Stimulated activated naive CD8-positive, alpha-beta T cell treated with anti-CD3 and anti-CD28 coated beads, Interleukin-15, amount 100 ng/mL, for 72 hours (primary cell): ENCODE measurements around the gene CHRNA4.
A peak's percentile ranks its signal among the peaks of the same experiment; 100 is the strongest.
"Not testable (repeated sequence)": the region's sequence is repeated elsewhere in the genome, so short reads cannot be mapped to it uniquely, and the experiment has no call there.

Source experiments
- ATAC-seq: fragments of 150-1000 bp; cut with Tn5 transposase; 2 replicates; pipeline ENCODE4 v1.10.0; 2021; ENCODE audit warnings: mild to moderate bottlenecking, moderate library complexity
- DNase-seq, 2 donors: peaks; one replicate each; pipeline ENCODE4 v3.0.0; 2021 to 2022
- H3K27ac Mint-ChIP-seq, 2 donors: one replicate each; pipeline ENCODE4 v1.8.0; 2022; ENCODE audit warnings: mild to moderate bottlenecking in 2 of 2, mixed read lengths in 2 of 2, moderate library complexity in 2 of 2
- H3K27me3 Mint-ChIP-seq: one replicate; pipeline ENCODE4 v1.8.0; 2022; ENCODE audit warnings: mixed read lengths
- H3K4me1 Mint-ChIP-seq: one replicate; pipeline ENCODE4 v1.8.0; 2022; ENCODE audit warnings: mild to moderate bottlenecking, mixed read lengths
- H3K4me3 Mint-ChIP-seq, 2 donors: one replicate each; pipeline ENCODE4 v1.8.0; 2022; ENCODE audit warnings: mild to moderate bottlenecking in 2 of 2, mixed read lengths in 2 of 2, moderate library complexity in 1 of 2
- H3K9me3 Mint-ChIP-seq, 2 donors: one replicate each; pipeline ENCODE4 v1.8.0; 2022; ENCODE audit warnings: mixed read lengths in 2 of 2

CHRNA4 gene

GRCh38 chr20:63342561-63343459, 18.3 kb downstream of the CHRNA4 start:
- no peak for DNase-seq
- Mint-ChIP-seq H3K27ac (peak overlapping the region in 1 of 2 donors; percentile 34), H3K9me3 (peaks cover 0 to 10% of the 10 kb centered on the region in 2 donors), H3K4me1 (no peaks in the 10 kb centered on the region), H3K27me3 (peaks cover 33% of the 10 kb centered on the region), H3K4me3 (no peak overlapping the region)
- no peak for ATAC-seq

- Mint-ChIP-seq H3K27ac (peak overlapping the region in 1 of 2 donors; percentile 48), H3K27me3 (peaks cover 58% of the 10 kb centered on the region), H3K9me3 (peaks cover 0 to 10% of the 10 kb centered on the region in 2 donors)
- ATAC-seq, H3K4me3 Mint-ChIP-seq, DNase-seq, H3K4me1 Mint-ChIP-seq: not testable (repeated sequence)
Measured at GRCh38 chr20:63340158-63340688, 20.9 kb downstream of the CHRNA4 start.

- Mint-ChIP-seq H3K9me3 (peaks cover 0 to 10% of the 10 kb centered on the region in 2 donors), H3K27me3 (peaks cover 61% of the 10 kb centered on the region), H3K27ac (peak overlapping the region in 1 of 2 donors; percentile 6)
- H3K4me3 Mint-ChIP-seq, H3K4me1 Mint-ChIP-seq, DNase-seq, ATAC-seq: not testable (repeated sequence)
Measured at GRCh38 chr20:63339154-63340094, 21.7 kb downstream of the CHRNA4 start.

GRCh38 chr20:63337786-63338420, 23.2 kb downstream of the CHRNA4 start:
- peaks cover 73% of the 10 kb centered on the region for H3K27me3 Mint-ChIP-seq
- no peak overlapping the region for H3K27ac Mint-ChIP-seq
- H3K4me3 Mint-ChIP-seq, result no peak overlapping the region
- H3K4me1 Mint-ChIP-seq, result no peaks in the 10 kb centered on the region
- no peak for ATAC-seq
- H3K9me3 Mint-ChIP-seq, result peaks cover 0 to 18% of the 10 kb centered on the region in 2 donors
- DNase-seq, result no peak

GRCh38 chr20:63336232-63336752, 24.9 kb downstream of the CHRNA4 start:
- peaks cover 9 to 28% of the 10 kb centered on the region in 2 donors for H3K9me3 Mint-ChIP-seq
- no peak for ATAC-seq
- H3K27ac Mint-ChIP-seq, result no peak overlapping the region
- H3K27me3 Mint-ChIP-seq, result peaks cover 65% of the 10 kb centered on the region
- H3K4me1 Mint-ChIP-seq, result no peaks in the 10 kb centered on the region
- H3K4me3 Mint-ChIP-seq, result no peak overlapping the region
- no peak for DNase-seq

GRCh38 chr20:63335711-63336110, 25.4 kb downstream of the CHRNA4 start:
- Mint-ChIP-seq H3K4me3 (no peak overlapping the region), H3K9me3 (peaks cover 9 to 31% of the 10 kb centered on the region in 2 donors), H3K27me3 (peaks cover 60% of the 10 kb centered on the region), H3K4me1 (no peaks in the 10 kb centered on the region), H3K27ac (no peak overlapping the region)
- ATAC-seq (no peak), DNase-seq (no peak)

GRCh38 chr20:63335060-63335459, 26.1 kb downstream of the CHRNA4 start:
- Mint-ChIP-seq H3K9me3 (peaks cover 9 to 31% of the 10 kb centered on the region in 2 donors), H3K27me3 (peaks cover 59% of the 10 kb centered on the region)
- H3K4me3 Mint-ChIP-seq, DNase-seq, ATAC-seq, H3K27ac Mint-ChIP-seq, H3K4me1 Mint-ChIP-seq: not testable (repeated sequence)

GRCh38 chr20:63334356-63334755, 26.8 kb downstream of the CHRNA4 start:
- H3K27me3 Mint-ChIP-seq, result peaks cover 59% of the 10 kb centered on the region
- DNase-seq (no peak), ATAC-seq (no peak)
- no peak overlapping the region for H3K4me3 Mint-ChIP-seq
- H3K4me1 Mint-ChIP-seq, result no peaks in the 10 kb centered on the region
- no peak overlapping the region for H3K27ac Mint-ChIP-seq
- H3K9me3 Mint-ChIP-seq, result peaks cover 9 to 26% of the 10 kb centered on the region in 2 donors

GRCh38 chr20:63333241-63333836, 27.8 kb downstream of the CHRNA4 start:
- no peak overlapping the region for H3K27ac Mint-ChIP-seq
- no peak for DNase-seq
- peaks cover 51% of the 10 kb centered on the region for H3K27me3 Mint-ChIP-seq
- peaks cover 9 to 21% of the 10 kb centered on the region in 2 donors for H3K9me3 Mint-ChIP-seq
- no peaks in the 10 kb centered on the region for H3K4me1 Mint-ChIP-seq
- no peak for ATAC-seq
- H3K4me3 Mint-ChIP-seq, result no peak overlapping the region

- H3K9me3 Mint-ChIP-seq, result peaks cover 9 to 21% of the 10 kb centered on the region in 2 donors
- H3K4me1 Mint-ChIP-seq, result no peaks in the 10 kb centered on the region
- ATAC-seq, result no peak
- peaks cover 44% of the 10 kb centered on the region for H3K27me3 Mint-ChIP-seq
- DNase-seq, result no peak
- no peak overlapping the region for H3K4me3 Mint-ChIP-seq
- H3K27ac Mint-ChIP-seq, result no peak overlapping the region
Measured at GRCh38 chr20:63332488-63333240, 28.5 kb downstream of the CHRNA4 start.

GRCh38 chr20:63331741-63332400, 29.3 kb downstream of the CHRNA4 start:
- Mint-ChIP-seq H3K27ac (no peak overlapping the region), H3K4me1 (peaks cover 6% of the 10 kb centered on the region), H3K4me3 (no peak overlapping the region), H3K9me3 (peaks cover 9 to 21% of the 10 kb centered on the region in 2 donors), H3K27me3 (peaks cover 37% of the 10 kb centered on the region)
- DNase-seq (no peak), ATAC-seq (no peak)

GRCh38 chr20:63330940-63331339, 30.2 kb downstream of the CHRNA4 start:
- H3K4me3 Mint-ChIP-seq, result no peak overlapping the region
- no peak for ATAC-seq
- no peak for DNase-seq
- H3K27me3 Mint-ChIP-seq, result peaks cover 27% of the 10 kb centered on the region
- peaks cover 13% of the 10 kb centered on the region for H3K4me1 Mint-ChIP-seq
- H3K27ac Mint-ChIP-seq, result no peak overlapping the region
- peaks cover 9 to 21% of the 10 kb centered on the region in 2 donors for H3K9me3 Mint-ChIP-seq

GRCh38 chr20:63330084-63330760, 30.9 kb downstream of the CHRNA4 start:
- Mint-ChIP-seq H3K4me1 (peaks cover 15% of the 10 kb centered on the region), H3K4me3 (no peak overlapping the region), H3K27ac (no peak overlapping the region), H3K9me3 (peaks cover 9 to 21% of the 10 kb centered on the region in 2 donors), H3K27me3 (peaks cover 20% of the 10 kb centered on the region)
- DNase-seq (no peak), ATAC-seq (no peak)
